HG03103 (cell line): ENCODE results near the gene C6orf132.

ENCODE experiments used
- ATAC-seq: cut with Tn5 transposase; IDR thresholded peaks from one replicate; pipeline ENCODE4 v1.9.1; 2021; ENCODE audit warnings: low read depth; ENCODE audit not compliant: unreplicated experiment

C6orf132 gene

GRCh38 chr6:42086046-42087035 is 56.1 kb downstream of the C6orf132 start:
- no peak for ATAC-seq

GRCh38 chr6:42084889-42085288 is 57.5 kb downstream of the C6orf132 start:
- no peak for ATAC-seq

GRCh38 chr6:42083530-42083929 is 58.9 kb downstream of the C6orf132 start:
- no peak for ATAC-seq

GRCh38 chr6:42079941-42080464 is 62.4 kb downstream of the C6orf132 start:
- no peak for ATAC-seq

- ATAC-seq = no peak
Observed at GRCh38 chr6:42078386-42078785, 64.0 kb downstream of the C6orf132 start.

GRCh38 chr6:42075159-42075838 is 67.1 kb downstream of the C6orf132 start:
- no peak for ATAC-seq

- ATAC-seq = no peak
Observed at GRCh38 chr6:42073287-42073686, 69.1 kb downstream of the C6orf132 start.

- no peak for ATAC-seq
Observed at GRCh38 chr6:42071881-42072583, 70.4 kb downstream of the C6orf132 start.

- ATAC-seq = no peak
Observed at GRCh38 chr6:42068872-42069522, 73.4 kb downstream of the C6orf132 start.

GRCh38 chr6:42068173-42068572 is 74.2 kb downstream of the C6orf132 start:
- no peak for ATAC-seq

GRCh38 chr6:42066156-42066675 is 76.2 kb downstream of the C6orf132 start:
- ATAC-seq = no peak

- no peak for ATAC-seq
Observed at GRCh38 chr6:42059743-42060142, 82.7 kb downstream of the C6orf132 start.

- no peak for ATAC-seq
Observed at GRCh38 chr6:42053601-42054000, 88.8 kb downstream of the C6orf132 start.

- no peak for ATAC-seq
Observed at GRCh38 chr6:42051268-42051653, 91.2 kb downstream of the C6orf132 start.
